Measurements from ENCODE around the gene METAP1D.

DNA sequence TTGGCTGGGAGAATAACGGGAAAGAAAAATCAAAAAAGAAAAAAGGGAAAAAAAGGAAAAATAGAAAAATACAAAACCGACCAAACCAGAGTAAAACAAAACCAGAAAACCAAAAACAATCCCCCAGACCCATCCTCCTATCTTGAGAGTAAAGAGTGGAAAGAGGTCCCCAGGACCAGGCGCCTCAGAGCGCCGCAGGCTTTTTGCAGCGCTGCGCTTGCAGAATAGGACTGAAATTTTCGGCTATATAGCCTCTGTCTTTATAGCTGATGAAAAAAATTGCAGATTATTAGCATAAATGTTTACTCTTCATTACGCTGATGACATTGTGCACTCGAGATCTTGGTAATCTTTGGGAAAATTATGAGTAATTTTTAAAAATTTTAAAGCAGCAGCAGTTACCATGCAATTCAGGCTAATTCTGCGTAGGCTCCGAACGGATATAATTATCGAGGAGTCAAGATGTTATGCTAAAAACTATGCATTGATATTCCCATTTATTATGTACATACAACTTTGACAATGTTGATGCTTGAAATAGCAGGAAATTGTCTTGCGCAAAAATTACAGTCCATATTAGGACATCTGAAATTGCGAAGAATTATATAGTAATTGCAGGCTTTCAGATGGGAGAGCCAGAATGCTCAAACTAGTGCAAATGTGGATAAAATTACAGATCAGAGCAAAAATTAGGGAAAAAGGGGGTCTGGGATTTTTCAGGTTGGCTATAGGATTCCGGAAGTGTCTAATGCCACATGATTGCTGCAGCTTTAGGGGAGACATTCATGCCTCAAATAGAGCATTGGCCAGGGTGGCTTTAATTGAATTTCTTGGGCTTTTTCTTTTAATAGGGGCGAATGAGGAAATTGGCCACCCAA is 93.9 kb downstream of the METAP1D start:
- TF ChIP-seq CTCF (IDR thresholded peaks at IDR 0.05): no peak
- TF ChIP-seq POLR2A (IDR thresholded peaks at IDR 0.05): no peak
